Body of pancreas (tissue), 4 donors: ENCODE measurements around the gene CAMTA1.

Experiments
- POLR2A ChIP-seq, 3 donors: fragments of 450-650 bp; IDR thresholded peaks; one replicate each; pipeline ENCODE4 v1.6.1; 2016; ENCODE audit warnings: antibody characterized with exemption in 3 of 3, mild to moderate bottlenecking in 2 of 3
- TF ChIP-seq, protein P1 (sequence below), 7 experiments: fragments of 450-650 bp in 4 of 7; fragments of 200-600 bp in 3 of 7; sonication (generic) in 3 of 7; IDR thresholded peaks; one replicate each; pipeline ENCODE4 v1.5.1; 2016 to 2019; ENCODE audit warnings: antibody characterized with exemption in 7 of 7

DNA sequence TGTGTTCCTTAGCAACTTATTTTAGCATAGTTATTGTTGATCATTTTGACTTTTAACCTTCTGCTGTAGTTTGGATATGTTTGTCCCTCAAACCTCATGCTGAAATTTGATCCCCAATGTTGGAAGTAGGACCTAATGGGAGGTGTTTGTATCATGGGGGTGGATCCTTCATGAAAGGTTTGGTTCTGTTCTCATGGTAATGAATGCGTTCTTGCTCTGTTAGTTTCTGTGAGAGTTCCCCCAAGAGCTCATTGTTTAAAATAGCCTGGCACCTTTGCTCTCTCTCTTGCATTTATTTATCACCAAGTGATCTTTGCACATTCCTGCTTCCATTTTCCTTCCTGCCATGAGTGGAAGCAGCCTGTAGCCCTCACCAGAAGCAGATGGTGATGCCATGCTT is 613.7 kb downstream of the CAMTA1 start:
- TF ChIP-seq, protein P1, sequence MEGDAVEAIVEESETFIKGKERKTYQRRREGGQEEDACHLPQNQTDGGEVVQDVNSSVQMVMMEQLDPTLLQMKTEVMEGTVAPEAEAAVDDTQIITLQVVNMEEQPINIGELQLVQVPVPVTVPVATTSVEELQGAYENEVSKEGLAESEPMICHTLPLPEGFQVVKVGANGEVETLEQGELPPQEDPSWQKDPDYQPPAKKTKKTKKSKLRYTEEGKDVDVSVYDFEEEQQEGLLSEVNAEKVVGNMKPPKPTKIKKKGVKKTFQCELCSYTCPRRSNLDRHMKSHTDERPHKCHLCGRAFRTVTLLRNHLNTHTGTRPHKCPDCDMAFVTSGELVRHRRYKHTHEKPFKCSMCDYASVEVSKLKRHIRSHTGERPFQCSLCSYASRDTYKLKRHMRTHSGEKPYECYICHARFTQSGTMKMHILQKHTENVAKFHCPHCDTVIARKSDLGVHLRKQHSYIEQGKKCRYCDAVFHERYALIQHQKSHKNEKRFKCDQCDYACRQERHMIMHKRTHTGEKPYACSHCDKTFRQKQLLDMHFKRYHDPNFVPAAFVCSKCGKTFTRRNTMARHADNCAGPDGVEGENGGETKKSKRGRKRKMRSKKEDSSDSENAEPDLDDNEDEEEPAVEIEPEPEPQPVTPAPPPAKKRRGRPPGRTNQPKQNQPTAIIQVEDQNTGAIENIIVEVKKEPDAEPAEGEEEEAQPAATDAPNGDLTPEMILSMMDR (IDR thresholded peaks at IDR 0.05): no peak
- no peak for TF ChIP-seq POLR2A (IDR thresholded peaks at IDR 0.05)
